GM18951 (cell line): ENCODE measurements around the gene USF1.
"Not testable (repeated sequence)": the region's sequence is repeated elsewhere in the genome, so short reads cannot be mapped to it uniquely, and the experiment has no call there.

Experiments
- POLR2A ChIP-seq: IDR thresholded peaks from 4 replicates; pipeline ENCODE4 v1.6.1; 2011; ENCODE audit warnings: mild to moderate bottlenecking; ENCODE audit not compliant: insufficient read length, insufficient read depth; ENCODE audit errors: extremely low read depth
- in situ Hi-C: fragments of 300-500 bp; cut with MboI; formaldehyde crosslinking; loops from one replicate; pipeline ENCODE4 v1.12.0; 2022; ENCODE audit warnings: low sequenced_read_pairs, mixed read lengths, inconsistent platforms; ENCODE audit not compliant: unreplicated experiment

Gene USF1

DNA sequence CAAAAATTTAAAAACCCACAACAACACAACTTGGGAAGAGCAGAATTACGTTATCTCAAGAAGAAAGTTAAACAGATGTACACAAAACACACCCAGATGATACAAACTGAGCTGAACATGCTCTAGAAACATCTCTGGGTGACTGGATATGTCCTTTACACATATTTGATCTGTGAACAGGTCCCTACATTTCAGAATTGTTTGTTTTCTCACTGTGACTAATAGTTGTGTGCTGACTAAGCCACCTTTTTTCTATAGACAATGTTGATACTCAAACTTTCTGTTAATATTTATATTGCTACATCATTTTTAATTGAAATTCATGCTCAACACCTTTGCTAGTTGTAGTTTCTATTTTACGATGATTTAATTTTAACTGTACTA is 23.8 kb downstream of the USF1 start:
- in situ Hi-C loops = no loop called here

DNA sequence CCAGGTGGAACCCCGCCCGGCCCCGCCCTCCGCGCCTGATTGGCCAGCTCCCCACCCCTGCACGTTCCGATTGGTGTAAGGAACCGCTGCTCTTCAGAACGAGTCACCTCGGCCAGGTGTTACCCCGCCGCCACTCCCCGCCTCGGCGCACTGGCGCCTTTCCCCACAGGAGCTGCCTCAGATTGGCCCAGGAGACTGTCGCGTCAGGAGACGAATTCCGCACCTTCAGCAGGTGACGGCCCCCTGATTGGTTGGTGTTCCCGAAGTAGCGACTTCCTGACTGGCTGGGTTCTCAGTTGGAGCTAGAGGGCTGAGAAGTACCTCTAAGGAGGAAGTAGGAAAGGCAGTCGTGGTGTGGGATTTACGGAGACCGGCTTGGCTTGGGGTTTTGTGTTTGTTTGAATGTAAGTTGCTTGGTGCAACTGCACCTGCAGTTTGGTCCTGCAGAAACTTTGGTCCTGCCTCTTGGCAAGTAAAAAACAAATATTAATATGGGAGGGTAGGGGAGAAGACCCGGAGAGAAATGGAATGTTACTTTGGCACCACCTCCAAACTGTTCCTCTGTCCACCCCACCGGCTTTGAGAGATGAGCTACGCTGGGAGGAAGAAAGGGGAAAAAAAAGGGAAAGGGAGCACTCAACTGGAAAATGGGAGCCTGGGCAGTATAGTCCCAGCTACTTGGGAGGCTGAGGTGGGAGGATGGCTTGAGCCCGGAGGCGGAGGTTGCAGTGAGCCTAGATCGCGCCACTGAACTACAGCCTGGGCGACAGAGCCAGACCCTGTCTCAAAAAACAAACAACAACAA is 24.4 kb downstream of the USF1 start:
- TF ChIP-seq POLR2A = peak; percentile 63
- in situ Hi-C loops = no loop called here

More for the DNA sequence above, 23.8 kb downstream of the USF1 start:
- TF ChIP-seq POLR2A = no peak

DNA sequence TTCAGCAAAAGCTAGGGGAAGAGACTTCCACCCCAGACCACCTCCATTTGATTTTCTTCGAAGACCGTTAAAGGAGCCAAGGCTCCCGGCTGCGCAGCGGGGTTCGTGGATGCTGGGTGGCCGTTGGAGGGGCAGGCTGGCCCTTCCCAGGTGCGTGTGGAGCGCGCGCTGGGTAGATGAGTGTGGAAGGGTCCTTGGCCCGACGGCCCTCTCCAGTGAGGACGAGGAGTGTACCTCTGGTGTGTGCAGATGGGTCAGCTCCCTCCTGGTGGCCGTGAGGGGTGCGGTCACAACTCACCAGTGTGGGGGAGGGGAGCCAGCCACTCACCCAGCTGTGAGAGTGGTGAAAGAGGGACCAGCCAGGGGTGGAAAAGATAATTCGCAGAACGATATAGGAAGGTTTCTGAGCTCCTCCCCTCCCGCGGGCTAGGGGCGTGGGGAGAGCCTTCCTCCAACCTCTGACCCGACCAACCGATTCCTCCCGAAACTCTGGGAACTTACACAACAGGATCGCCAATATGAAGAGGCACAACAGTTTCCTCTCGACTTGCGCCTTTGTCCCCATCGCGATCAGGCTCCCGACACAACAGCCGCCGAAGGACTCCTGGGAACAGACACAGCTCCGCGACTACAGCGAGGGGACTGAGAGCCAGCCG is 25.1 kb downstream of the USF1 start, which contains the start of gene F11R:
F11R (minus strand) TSS at position 644 of the 656 bp plus-strand sequence; CDS start at position 565, 79 bp downstream.
- in situ Hi-C loops = no loop called here
- TF ChIP-seq POLR2A = no peak

DNA sequence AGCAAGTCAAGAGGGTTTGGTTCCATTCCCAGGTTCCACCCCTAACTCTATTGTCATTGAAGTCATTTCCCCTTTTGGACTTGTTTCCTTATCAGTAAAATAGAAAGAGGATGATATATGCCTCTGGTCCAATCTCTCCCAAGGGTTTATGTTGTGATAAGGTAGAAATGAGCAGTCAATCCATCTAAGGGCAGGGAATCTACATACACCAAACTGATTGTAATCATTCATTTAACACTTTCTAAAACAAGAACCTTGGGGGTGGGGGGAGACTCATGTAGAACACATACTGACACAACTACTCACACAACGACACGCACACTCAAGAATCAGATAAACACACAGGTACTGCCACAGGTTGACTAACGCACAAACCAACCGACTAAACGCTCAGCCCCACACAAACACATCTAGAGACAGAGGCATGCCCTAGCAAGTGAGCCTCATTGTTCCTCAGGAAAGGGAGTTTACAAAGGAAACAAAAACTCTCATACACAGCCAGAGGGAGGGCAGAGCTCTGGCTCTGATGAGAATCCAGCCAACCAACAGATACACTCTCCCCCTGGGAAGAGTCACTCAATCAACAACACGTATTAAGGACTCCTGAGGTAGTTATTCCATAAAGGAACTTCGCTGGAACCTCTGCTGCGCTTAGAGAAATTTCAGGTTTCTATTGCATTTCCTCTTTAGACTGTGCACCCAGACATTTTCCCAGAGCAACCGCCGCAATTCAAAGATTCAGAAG is 25.9 kb downstream of the USF1 start:
- TF ChIP-seq POLR2A = no peak
- in situ Hi-C loops = no loop called here

DNA sequence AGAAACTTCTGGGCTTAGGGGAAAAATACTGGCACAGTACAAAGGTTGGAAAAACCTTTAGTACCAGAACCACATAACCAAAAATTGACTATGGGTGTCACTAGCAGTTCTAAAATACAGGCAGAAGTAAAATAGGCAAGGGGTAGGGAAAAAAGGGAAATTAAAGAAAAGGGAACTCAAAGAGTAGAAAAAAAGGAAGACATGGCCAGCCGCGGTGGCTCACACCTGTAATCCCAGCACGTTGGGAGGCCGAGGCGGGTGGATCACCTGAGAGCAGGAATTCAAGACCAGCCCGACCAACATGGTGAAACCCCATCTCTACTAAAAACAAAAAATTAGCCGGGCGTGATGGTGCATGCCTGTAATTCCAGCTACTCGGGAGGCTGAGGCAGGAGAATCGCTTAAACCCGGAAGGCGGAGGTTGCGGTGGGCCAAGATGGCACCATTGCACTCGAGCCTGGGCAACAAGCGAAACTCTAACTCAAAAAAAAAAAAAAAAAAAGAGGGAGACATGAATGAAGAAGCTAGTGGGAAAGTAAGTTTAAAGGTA is 26.6 kb downstream of the USF1 start:
- in situ Hi-C loops = not testable (repeated sequence)

DNA sequence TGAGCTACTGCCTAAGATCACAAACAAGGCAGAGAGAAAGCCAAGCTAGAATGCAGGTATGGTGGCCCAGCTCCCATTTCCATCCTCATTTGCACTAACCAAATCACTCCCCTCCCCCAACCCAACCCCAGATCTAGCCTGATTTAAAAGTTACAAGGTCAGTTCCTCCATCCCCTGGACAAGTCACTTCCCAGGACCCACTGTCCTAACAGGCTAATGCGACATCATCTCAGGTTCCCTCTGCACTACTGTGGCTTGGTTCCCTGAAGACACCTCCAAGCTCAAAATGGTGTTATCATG is 27.2 kb downstream of the USF1 start:
- TF ChIP-seq POLR2A = no peak
- in situ Hi-C loops = no loop called here

DNA sequence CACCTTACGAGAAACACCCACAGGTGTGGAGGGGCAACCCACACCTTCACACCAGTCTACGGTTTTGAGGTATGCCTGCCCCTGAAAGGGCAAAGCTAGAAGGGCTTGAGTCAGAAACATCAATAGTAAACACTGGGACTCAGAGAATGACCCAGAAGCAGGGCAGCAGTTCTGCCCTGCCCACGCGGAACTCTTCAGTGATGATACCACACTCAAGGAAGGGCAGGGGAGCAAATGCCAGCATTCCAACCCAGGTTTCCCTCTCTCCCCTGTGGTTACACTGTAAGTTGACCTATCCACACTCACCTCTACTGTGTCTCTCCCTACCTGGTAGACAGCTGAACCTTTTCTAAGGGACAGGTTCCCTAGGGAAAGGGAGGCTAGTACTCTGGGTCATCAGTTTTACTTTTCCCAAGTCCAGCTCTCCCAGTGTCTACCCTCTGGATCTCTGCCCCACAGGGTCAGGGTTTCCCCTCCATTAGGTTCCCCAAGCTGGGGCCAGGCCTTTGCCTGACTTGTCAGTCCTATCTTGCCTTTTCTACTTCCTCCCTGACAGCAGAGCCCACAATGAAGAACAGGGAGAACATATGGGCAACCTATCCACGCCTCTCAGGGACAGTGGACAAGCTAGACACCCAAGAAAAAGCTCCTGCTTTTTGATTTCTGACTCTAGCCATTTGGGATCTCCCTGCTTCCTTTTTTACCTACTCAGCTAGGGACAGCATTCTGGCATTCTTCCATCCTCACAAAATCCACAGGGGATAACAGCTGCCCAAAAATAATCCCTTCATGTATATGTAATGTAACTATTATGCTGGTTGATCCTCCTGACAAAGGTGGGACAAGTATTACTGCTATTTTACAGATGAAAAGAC is 27.8 kb downstream of the USF1 start:
- in situ Hi-C loops = no loop called here
- no peak for TF ChIP-seq POLR2A

DNA sequence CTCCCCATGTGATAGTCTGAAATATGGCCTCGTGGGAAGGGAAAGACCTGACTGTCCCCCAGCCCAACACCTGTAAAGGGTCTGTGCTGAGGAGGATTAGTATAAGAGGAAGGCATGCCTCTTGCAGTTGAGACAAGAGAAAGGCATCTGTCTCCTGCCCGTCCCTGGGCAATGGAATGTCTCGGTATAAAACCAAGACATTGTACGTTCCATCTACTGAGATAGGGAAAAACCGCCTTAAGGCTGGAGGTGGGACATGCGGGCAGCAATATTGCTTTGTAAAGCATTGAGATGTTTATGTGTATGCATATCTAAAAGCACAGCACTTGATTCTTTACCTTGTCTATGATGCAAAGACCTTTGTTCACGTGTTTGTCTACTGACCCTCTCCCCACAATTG is 28.6 kb downstream of the USF1 start:
- in situ Hi-C loops = not testable (repeated sequence)

DNA sequence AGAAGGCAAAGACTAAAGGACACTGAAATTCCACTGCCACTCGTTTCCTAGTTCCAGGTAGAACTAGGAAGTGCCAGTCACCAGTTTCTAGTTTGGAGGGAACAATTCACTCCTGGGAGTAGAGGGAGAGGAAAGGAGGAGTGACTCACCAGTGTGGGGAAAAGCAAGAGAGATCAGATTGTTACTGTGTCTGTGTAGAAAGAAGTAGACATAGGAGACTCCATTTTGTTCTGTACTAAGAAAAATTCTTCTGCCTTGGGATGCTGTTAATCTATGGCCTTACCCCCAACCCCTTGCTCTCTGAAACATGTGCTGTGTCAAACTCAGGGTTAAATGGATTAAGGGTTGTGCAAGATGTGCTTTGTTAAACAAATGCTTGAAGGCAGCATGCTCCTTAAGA is 29.1 kb downstream of the USF1 start:
- in situ Hi-C loops = not testable (repeated sequence)

DNA sequence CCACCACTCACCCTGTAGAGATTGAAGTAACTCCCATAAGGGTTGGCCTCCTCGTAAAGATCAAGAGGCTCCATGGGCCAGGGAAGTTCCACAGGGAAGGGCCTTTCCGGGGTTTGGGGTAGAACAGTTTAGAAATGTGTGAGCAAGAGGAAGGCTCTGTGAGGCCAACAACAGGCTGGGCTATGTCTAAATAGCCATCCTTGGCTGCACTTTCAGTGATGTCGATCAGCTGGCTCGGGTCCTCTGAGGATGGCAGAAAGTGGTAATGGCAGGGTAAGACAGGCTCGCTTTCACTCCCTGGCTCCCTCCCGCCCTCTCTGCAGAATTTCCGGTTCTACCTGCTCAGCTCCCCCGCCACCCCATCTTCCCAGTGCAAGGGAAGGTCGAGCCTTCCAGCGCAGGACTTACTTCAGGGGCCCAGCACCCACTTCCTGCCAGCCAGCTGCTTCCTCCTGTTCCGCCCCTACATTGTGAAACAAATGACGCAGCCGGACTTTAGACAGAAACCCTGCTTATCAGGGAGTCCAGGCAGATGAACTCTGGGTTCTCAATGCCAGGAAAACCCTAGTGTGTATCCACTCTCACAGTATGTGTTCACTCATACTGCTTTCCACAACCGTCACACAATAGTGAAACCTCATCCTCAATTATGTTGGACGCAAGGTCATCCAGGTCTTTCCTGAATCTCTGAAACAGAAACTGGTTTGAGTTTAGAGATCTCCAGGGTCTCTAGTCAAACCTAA is 32.1 kb downstream of the USF1 start:
- peak; percentile 59 for TF ChIP-seq POLR2A
- in situ Hi-C loops = no loop called here

DNA sequence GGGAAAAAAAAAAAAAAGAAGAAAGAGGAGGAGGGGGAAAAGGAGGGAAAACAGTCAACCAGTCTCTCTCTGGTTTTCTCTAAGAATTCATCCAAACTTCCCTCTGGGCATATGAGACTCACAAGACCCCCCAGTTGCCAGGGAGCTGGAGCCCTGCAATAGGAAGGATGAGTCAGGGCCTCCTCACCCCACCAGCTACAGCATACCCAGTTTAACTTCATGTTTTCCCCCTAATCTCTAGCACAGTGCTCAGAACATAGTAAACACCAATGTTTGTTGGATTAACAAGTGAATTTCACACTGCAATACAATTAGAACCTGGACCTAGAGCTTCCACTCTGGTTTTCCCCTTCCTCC is 32.7 kb downstream of the USF1 start:
- no peak for TF ChIP-seq POLR2A
- in situ Hi-C loops = no loop called here

DNA sequence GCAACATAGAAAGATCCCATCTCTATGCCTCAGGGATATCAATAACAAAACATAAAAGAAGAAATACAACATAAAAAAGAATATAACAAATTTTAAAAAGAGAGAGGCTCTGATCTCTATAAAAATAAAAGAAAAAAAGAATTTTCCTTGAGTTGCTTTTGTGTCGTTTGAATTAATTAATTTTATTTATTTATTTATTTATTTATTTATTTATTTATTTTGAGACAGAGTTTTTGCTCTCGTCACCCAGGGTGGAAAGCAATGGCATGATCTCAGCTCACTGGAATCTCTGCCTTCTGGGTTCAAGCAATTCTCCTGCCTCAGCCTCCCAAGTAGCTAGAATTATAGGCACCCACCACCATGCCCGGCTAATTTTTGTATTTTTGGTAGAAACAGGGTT is 33.4 kb downstream of the USF1 start:
- TF ChIP-seq POLR2A = no peak
- in situ Hi-C loops = no loop called here
